ENCODE measurements around the gene PHRF1.

- TF ChIP-seq CTCF (IDR thresholded peaks at IDR 0.05; ENCODE audit: low read depth, low read length, missing input control) = no peak
- TF ChIP-seq YY1 (IDR thresholded peaks at IDR 0.05) = no peak
- TF ChIP-seq ZBTB33 (IDR thresholded peaks at IDR 0.05) = no peak
- peak in 1 of 2 donors; percentile 74 for TF ChIP-seq GABPA (IDR thresholded peaks at IDR 0.05 in 1 of 2, conservative IDR thresholded peaks at IDR 0.05 in 1 of 2)
- no peak for TF ChIP-seq TAF1 (conservative IDR thresholded peaks at IDR 0.05)
- TF ChIP-seq RAD21 (IDR thresholded peaks at IDR 0.05) = no peak
- no peak for TF ChIP-seq JUND (IDR thresholded peaks at IDR 0.05)
- no peak for TF ChIP-seq HNF4G (IDR thresholded peaks at IDR 0.05)
- TF ChIP-seq NR2F2 (IDR thresholded peaks at IDR 0.05) = no peak
- TF ChIP-seq RXRA (IDR thresholded peaks at IDR 0.05) = no peak
- TF ChIP-seq REST (IDR thresholded peaks at IDR 0.05) = no peak
- TF ChIP-seq ATF3 (IDR thresholded peaks at IDR 0.05) = no peak
- no peak for TF ChIP-seq MAX (IDR thresholded peaks at IDR 0.05)
- no peak for TF ChIP-seq EGR1 (IDR thresholded peaks at IDR 0.05; ENCODE audit: low read depth in 2 of 2)
Measured at GRCh38 chr11:535519-536454, 40.5 kb upstream of the PHRF1 start, which contains the start of gene HRAS.
